HPDE6-E6E7 (cell line): ENCODE measurements around the gene PTPRN2.

ENCODE experiments used
- DNase-seq: peaks from one replicate; pipeline ENCODE4 v3.0.0; 2011; ENCODE audit warnings: missing footprints; ENCODE audit errors: extremely low spot score

PTPRN2 gene

GRCh38 chr7:158073845-158074840 lies 513.5 kb downstream of the PTPRN2 start:
- DNase-seq, result no peak

DNA sequence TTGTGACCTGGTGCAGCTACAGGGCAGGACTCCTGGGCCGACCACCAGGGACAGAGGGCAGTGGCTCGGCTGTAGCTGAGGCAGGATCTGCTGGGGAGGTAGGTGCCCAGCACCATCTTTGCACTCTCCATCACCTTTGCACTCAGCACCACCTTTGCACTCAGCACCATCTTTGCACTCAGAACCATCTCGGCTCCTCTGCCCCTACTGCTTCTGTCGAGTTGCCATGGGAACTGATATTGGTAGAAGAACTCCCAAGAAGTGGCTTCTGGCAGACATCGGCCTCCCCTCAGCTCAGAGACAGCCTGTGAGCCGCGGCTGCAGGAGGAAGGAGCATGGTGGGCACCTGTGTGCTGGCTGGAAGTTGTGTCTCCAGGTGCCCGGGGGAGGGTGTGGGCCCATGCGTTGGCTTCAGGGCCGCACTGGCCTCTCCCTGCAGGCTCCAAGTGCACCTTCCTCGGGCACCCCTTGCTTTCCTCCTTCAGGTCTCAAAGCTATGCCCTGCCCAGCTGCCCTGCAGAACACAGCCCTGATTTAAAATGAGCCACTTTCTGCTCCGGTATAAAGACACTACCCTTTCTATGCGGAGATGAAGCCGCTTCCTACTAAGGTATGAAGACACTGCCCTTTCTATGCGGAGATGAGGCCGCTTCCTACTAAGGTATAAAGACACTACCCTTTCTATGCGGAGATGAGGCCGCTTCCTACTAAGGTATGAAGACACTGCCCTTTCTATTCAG lies 514.5 kb downstream of the PTPRN2 start:
- DNase-seq, result no peak

- DNase-seq, result no peak
Measured at GRCh38 chr7:158070222-158070920, 517.3 kb downstream of the PTPRN2 start.

DNA sequence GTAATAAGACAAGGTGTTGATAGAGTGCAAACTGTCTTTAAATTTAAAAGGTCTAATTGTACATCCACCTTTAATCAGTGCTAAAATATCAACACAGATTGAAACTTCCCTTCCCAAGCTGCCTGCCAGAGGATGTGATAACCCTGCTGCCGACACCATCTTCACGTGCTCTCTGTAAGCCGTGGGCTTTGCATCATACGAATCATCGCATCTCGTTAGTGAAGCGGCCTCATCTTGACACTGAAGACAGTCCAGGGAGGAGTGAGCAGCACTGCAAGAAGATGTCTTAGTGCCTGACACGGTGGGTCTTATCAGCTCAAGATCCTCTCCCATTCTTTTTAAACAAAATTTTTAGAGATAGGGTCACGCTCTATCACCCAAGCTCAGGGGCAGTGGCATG lies 518.8 kb downstream of the PTPRN2 start:
- no peak for DNase-seq

- DNase-seq, result no peak
Measured at GRCh38 chr7:158067931-158068482, 519.6 kb downstream of the PTPRN2 start.

DNA sequence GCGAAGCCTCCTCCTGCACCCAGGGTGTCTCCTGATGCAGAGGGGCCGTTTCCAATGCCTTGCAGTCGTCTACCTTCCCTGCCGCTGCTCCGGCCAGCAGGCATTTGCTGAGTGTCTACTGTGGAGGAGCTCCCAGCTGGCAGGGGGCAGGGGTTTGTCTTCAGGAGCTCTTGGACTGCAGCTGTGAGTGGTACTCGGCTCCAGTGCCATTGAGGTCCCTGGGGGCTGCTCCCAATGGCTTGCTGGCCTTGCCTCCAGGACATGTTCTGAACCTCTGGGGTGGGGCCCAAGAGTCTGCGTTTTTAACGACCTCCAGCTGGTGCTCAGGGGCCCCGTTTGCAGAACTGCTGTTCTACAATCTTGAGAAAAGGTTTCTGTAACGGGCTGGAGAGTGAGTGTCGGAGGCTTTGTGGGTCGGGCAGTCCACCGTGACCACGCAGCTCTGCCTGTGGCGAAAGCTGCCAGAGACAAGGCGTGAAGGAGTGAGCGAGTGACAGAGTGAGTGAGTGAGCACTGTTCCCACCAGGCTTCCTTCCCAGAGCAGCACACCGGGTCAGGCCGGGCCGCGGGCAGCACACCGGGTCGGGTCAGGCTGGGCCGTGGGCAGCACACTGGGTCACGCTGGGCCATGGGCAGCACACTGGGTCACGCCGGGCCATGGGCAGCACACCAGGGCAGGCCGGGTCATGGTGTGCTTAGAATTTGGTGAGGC lies 520.2 kb downstream of the PTPRN2 start:
- DNase-seq, result no peak

- DNase-seq, result no peak
Measured at GRCh38 chr7:158066085-158066484, 521.5 kb downstream of the PTPRN2 start.

DNA sequence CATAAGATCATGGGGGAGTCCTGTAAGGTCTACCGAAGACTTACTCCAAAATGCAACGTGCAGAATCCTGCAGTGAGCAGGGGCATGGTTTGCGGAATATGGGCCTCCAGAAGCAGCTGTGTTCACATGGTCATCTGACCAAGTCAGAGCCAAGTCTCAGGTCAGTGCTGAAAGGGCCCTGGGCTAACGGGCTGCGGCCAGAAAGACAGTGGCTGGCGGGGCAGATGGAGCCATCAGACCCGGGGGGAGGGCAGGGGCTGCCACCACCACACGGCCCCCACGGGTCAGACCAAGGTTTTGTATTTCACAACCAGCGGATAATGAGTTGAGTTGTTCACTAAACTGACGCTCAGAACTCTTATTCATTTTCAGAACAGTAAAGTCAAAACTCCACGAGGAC lies 522.3 kb downstream of the PTPRN2 start:
- no peak for DNase-seq

GRCh38 chr7:158064631-158065030 lies 523.0 kb downstream of the PTPRN2 start:
- DNase-seq, result no peak

DNA sequence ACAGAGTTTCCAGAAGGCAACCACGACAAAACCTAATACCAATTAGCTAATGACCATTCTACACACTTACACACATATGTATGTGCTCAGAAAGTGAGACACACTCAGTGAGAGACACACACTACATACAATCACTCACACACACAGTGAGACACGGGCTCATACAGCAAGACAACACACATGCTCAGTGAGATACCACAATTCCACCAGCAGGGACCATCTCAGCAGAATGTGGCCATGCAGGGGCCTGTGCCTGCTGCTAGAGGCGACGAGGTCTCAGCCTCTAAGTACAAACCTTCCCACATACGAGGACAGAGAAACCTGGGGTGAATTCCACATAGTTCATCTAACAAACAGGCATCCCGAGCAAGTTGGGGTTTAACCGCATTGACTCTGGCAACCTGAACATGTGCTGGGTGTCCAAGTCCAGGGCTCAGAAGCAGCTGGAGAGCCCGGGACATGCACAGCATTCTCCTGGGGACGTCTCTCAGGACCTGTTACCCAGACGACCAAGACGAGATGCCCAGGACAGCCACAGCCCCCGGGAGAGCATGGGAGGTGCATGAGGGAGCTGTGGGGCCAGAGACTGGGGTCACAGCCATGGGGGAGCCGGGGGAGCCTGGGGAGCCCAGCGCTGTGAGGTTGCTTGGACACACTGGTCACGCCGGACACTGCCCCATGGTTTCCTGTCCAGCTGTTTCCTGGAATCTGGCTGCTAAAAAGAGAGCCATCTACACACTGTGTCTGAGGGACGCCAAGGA lies 523.6 kb downstream of the PTPRN2 start:
- DNase-seq, result no peak

DNA sequence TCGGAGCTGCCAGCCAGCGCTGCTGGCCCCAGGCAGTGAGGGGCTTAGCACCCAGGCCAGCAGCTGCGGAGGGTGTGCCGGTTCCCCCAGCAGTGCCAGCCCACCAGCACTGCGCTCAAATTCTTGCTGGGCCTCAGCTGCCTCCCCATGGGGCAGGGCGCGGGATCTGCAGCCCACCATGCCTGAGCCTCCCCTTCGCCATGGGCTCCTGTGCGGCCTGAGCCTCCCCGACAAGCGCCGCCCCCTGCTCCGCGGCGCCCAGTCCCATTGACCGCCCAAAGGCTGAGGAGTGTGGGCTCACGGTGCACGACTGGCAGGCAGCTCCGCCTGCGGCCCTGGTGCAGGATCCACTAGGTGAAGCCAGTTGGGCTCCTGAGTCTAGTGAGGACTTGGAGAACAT lies 525.0 kb downstream of the PTPRN2 start:
- DNase-seq, result no peak

DNA sequence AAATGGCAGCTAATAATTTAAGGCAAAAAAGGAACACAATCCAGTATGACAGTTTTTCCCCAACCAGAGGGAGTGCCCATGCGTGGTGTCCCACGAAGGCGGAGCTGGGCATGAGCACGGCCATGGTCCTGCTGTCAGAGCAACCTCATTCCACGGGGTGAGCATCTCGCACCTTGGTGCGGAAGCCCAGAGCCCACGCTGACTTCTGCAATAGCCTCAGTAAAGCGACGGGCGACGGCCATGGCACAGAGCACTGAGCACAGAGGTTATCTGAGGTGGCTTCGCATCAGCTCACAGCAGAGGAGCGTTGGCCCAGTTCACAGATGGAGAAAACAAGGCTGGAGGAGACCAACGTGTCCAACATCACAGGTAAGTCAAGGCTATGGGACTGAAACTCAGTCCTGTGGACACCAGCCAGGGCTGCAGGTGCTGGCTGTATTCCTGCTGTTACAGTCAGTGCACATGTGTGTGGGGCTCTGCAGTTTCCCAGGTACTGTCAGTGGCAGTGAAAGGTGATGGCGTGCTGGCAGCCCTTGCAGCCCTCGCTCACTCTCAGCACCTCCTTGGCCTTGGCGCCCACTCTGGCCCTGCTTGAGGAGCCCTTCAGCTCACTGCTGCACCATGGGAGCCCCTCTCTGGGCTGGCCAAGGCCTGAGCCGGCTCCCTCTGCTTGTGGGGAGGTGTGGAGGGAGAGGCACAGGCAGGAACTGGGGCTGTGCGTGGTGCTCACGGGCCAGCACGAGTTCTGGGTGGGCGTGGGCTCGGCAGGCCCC lies 525.6 kb downstream of the PTPRN2 start:
- no peak for DNase-seq

DNA sequence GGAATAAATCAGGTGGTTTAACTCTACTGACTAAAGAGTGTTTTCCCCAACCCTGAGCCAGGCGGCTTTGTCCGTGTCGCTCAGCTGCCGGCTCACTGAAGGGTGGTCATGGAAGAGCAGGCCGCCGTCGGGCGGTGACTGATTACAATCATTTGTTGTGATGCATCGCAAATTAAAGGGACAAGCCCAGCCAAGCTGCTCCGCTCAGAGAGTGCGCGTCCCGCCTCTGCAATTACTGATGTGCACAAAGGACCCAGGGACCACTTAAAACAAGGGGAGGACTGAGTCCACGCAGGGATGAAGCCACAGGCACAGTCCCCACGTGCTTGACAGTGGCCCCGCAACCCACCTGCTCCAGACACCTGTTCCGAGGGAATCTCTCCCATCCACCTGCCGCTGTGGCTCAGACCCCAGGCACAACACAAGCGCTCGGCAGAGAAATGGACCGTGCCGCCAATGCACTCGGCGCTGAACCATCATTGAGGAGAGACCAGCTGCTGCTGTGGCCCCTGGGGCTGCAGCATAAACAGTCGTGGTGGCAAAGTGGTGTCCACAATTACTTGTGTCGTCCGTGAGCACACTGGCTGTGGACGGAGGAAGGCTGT lies 526.5 kb downstream of the PTPRN2 start:
- no peak for DNase-seq

- DNase-seq, result no peak
Measured at GRCh38 chr7:158060216-158060615, 527.4 kb downstream of the PTPRN2 start.

- DNase-seq, result no peak
Measured at GRCh38 chr7:158057446-158057845, 530.2 kb downstream of the PTPRN2 start.

DNA sequence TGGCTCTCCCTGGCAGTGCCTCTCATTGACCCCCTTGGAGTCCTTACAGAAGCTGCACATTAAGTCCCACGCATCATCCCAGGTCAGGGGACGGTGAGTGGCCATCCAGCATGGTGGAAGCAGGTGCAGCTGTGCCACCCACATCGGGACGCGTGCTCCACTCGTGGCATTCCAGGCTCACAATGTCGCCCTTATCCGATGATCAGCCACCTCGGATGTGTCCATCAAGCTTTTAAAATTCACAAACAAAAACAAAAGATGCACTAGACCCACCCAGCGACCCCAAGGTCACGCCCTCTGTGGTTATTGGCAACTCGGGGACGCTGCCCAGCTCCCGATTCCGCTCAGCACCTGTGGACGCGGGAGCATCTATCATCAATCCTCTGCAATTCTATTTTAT lies 530.9 kb downstream of the PTPRN2 start:
- DNase-seq, result no peak

DNA sequence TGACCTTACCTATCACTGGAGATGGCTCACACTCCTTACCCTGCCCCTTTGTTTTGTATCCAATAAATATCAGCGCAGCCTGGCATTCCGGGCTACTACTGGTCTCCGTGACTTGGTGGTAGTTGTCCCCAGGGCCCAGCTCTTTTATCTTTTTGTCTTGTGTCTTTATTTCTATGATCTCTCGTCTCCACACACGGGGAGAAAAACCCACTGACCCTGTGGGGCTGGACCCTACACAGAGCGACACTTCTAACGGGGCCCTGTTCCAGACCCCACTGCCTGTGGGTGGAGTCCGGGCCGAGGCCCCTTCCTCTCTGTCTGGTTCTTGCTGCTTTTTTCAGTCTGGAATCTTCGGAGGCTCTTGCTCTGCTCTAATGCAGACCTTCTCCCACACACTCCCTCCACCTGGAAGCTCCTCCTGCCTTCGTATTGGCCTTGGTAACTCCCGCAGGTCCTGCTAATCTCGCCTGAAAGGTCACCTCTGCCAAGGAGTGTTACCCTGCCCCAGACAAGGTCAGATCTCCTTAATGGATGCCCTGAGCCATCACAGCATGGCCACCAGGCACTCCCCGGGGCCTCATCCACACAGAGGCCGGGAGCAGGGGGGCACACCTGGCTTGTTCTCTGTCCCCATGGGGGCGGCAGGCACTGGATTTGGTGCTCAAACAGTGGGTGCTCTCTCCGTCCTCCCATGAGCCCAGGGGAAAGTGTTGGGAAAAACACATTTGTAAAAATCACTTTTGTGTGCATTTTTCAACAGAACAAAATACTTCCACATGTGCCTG lies 531.7 kb downstream of the PTPRN2 start:
- no peak for DNase-seq

DNA sequence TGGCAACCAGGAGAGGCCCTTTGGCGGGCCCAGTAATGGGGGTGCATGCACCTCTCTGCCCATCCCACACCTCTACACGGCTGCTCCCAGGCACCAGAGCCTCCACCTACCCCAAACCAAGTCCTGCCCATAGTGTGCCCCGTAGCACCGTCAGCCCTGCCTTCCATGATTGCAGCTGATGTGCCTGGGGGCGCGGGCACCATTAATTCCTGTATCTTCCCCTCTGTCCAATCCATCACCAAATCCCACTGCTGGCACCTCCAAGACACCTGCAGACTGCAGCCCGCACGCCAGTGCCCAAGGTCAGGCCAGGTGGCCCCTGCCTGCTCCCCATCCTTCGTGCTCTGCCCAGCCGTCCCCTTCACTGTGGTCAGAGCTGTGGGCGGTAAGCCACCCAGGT lies 533.0 kb downstream of the PTPRN2 start:
- no peak for DNase-seq

- no peak for DNase-seq
Measured at GRCh38 chr7:158054081-158054480, 533.5 kb downstream of the PTPRN2 start.
